Activated T-helper 9 cell treated with anti-CD3 and anti-CD28 coated beads, Interleukin-2, amount 50 U/mL, for 16 hours (primary cell): ENCODE results near the gene FAM216A.
"Not testable (repeated sequence)": the region's sequence is repeated elsewhere in the genome, so short reads cannot be mapped to it uniquely, and the experiment has no call there.

Experiments
- DNase-seq: peaks from one replicate; pipeline ENCODE4 v3.0.0-alpha.2; 2020; ENCODE audit warnings: low read depth

Gene FAM216A

DNA sequence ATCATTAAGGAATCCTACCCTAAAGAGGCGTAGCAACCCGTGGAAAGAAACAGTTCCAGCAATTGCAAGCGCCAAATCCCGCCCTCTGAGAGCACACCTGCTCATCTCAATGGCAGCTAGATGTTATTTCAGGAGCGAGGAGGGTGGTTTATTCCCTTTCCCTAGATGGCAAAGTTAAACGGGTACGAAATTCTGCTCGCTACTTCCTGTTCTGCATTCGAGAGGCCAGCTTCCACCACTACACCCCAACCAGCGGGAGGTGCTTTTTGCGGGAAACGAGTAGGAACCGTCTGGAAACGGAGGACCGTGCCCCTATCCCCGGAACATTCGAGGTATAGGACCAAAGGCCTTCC, 32.7 kb downstream of the FAM216A start:
- DNase-seq, result no peak

DNA sequence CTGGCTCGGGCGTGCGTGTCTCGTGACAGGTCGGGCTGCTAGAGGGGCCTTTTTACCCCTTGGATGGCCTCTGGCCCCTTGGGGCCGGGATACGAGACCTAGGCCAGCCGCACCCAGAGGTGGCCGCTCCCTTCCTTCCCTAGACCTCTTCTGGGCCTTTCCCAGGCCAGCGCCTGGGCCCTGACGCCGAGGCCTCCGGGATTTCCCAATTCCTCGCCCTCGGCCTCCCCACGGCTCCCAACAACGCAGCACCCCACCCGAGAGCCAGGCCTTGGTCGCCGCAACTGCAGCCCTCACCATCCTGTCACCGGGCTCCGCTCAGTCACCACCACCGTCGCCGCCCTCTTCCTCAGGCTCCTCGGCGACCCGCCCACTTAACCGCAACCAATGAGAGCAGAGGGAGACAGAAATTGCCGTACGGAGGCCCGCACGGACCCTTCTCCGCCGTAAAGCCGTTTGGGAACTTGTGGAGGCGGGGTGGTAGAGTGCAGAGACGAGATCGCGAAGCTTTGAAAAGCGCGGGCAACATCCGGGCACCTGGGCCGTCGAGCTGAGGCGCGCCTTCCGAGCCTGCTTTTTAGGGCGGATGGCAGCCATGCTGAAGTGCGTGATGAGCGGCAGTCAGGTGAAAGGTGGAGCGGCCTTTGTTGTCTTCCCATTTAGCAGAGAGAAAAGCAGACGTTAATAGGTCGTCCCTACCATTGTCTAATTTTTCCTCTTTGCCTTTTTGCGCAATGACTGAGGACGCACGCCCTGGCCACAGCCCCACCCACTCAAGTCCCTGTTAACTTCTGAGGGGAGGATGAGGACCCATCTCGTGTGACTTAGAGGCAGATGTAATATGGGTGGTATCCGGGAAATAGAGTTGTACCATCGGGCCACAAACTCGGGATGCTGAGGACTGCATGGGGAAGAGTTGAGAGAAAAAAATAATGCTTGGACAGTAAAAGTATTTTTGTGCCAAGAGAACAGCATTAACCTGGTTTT, 33.4 kb downstream of the FAM216A start, which contains the start of the genes RAD9B and VPS29:
Gene RAD9B, plus strand, starts transcription at position 580 of the 987 bp plus-strand sequence. Its CDS starts 7 bp downstream, at position 587.
Gene VPS29, minus strand, starts transcription at position 360 of the 987 bp plus-strand sequence. Its CDS starts 60 bp downstream, at position 300.
- DNase-seq, result peak; percentile 98

DNA sequence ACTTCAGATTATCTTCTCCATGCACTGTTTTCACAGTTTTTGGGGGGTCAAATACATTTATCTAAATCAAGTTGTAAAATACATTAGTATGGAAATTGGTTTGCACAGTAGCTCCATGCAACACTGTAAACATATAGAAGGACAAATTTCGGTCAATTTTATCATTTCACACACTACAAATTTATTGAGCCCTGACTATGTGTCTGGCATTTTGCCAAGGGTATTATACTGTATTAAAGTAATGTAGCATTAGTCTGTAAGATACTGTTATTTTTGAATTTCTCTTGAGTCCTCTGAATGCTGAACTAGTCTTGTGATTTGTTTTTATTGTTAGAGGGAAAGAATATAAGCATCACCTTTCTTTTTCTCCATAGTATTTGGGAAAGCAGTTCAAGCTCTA, 34.8 kb downstream of the FAM216A start:
- DNase-seq, result no peak

DNA sequence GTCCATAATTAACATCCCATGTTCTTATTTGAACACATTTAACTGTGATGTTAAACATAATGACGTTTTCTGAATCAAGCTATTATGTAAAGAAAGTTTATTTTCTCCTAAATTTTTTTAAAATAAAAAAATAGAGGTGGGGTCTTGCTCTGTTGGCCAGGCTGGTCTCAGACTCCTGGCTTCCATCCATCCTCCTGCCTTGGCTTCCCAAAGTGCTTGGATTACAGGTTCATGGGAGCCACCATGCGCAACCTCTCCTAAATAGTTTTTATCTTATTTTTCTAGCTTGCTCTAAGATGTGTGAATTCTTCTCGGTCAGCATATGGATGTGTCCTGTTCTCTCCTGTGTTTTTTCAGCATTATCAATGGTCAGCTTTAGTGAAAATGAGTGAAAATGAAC, 36.7 kb downstream of the FAM216A start:
- no peak for DNase-seq

DNA sequence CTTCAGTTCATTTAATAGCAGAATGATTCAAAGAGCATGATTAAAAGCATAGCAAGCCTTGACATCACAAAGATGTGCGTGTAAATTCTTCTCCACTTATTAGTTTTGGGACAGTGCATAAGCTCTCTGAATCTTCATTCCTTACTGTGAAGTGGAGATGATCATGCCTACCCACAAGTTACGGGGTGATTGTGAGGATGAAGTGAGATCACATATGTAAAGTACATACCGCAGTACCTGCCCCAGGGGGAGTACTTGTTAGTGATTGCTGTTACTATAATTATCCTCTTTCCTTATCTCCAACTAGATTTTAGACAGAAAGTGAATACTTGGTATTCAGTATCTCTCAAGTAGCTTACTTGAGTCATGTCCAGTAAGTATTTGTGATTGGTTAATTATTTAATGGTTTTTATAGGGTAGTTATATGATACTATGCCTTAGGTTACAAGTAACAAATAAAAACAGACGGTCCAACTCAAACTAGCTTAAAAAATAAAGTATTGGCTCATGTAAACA, 39.5 kb downstream of the FAM216A start:
- DNase-seq, result no peak

DNA sequence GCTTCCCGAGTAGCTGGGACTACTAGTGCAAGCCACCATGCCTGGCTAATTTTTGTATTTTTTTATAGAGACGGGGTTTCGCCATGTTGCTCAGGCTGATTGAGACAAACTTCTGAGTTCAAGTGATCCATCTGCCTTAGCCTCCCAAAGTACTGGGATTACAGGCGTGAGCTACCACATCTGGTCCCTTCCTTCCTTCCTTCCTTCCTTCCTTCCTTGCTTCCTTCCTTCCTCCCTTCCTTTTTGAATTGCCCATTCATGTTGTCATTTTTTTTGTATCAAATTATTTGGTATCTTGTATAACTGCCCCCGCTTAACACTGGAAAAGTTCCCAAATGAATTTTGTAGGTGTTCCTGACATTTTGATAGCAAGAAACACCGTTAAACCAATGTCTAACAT, 45.2 kb downstream of the FAM216A start:
- no peak for DNase-seq

DNA sequence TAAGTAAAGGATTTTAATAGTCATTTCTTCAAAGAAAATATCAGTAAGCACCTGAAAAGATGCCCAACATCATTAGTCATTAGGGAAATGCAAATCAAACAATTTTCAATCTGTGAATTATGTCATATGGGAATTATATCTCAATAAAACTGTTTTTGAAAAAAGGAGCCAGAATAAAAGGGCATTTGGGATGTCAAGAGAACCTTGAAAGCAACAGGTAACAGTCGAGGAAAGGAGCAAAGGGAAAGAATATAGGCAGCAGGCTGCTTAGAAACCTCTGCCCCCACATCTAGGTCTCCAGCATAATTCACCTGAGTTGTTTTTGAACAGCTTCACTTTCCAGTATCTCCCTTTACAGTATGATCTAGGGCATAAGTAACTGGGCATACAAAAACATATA, 45.7 kb downstream of the FAM216A start:
- DNase-seq, result no peak

DNA sequence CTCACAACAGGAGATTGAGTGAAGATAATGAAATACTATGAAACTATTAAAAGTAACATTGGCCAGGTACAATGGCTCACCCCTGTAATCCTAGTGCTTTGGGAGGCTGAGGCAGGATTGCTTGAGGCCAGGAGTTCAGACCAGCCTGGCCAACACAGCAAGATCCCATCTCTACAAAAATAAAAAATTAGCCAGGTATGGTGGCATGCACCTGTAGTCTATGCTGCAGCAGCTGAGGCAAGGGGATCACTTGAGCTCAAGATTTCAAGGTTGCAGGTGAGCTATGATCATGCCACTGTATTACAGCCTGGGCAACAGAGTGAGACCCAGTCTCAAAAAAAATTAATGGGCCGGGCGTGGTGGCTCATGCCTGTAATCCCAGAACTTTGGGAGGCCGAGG, 48.4 kb downstream of the FAM216A start:
- no peak for DNase-seq

DNA sequence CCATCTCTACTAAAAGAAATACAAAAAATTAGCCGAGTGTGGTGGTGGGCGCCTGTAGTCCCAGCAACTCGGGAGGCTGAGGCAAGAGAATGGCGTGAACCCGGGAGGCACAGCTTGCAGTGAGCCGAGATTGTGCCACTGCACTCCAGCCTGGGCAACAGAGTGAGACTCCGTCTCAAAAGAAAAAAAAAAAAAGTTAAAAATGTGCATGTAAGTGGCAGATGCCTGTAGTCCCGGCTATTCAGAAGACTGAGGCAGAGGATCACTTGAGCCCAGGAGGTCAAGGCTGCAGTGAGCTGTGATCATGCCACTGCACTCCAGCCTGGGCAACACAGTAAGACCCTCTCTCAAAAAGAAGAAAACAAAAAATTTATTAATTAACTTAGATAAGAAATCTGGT, 49.4 kb downstream of the FAM216A start:
- not testable (repeated sequence) for DNase-seq

DNA sequence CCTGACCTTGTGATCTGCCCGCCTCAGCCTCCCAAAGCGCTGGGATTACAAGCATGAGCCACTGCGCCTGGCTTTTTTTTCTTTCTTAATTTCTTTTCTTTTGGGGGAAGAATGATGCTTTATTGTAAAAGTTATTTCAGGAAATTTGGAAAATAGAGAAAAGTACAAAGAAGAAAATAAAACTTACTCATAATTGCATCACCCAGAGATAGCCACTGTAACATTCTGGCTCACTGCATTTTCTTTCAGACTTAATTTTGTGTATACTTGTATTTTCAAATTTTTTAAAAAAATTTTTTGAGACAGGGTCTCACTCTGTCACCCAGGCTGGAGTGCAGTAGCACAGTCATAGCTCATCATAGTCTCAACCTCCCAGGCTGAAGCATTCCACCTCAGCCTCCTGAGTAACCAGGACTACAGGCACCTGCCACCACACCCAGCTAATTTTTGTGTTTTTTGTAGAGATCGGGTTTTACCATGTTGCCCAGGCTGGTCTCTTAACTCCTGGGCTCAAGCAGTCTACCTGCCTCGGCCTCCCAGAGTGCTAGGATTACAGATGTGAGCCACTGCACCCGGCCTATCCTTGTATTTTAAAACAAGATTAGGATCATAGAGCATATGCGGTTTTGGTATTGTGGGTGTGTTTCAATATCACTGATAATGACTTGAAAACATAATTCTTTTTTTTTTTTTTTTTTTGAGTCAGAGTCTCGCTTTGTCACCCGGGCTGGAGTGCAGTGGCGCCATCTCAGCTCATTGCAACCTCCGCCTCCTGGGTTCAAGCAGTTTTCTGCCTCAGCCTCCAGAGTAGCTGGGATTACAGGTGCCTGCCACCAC, 52.4 kb downstream of the FAM216A start:
- not testable (repeated sequence) for DNase-seq

DNA sequence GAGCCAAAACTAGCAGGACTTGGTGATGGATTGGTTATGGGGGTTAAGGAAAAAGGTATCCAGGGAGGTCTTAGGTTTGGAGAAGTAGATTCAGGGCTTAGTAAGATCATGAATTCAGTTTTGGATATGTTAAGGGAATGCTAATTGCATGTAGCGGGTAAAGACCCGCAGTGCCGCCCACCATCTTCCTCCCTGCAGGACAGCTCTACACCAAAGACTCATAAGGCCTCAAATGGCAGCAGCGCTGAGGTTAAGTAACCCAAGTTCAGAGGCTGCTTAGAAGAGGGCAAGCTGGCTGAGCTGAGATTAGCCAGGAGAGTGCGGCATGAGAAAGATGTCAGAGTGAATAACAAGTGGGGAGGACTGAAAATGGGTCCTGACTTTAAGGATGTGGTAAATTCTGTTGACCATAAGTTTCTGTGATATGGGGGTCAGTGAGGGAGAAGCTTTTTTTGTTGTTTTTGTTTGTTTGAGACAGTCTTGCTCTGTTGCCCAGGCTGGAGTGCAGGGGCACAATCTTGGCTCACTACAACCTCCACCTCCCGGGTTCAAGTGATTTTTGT, 59.7 kb downstream of the FAM216A start:
- no peak for DNase-seq

DNA sequence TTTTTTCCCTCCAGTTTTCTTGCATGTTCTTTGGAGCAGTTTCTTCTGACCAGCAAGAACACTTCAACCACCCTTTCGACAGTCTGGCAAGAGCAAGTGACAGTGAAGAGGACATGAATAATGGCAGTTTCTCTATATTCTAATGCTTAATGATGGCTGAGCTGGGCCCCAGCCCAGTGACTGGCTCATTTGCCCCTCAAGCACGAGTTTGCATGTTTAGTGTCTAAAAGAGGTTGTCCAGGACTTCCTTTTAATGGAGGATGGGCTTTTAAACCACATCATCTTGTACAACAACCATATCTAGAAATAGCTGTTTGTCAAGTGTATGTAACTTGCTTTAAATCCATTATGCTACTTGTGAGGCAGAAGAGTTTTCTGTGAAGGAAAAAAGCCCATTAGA, 61.9 kb downstream of the FAM216A start:
- DNase-seq, result no peak

DNA sequence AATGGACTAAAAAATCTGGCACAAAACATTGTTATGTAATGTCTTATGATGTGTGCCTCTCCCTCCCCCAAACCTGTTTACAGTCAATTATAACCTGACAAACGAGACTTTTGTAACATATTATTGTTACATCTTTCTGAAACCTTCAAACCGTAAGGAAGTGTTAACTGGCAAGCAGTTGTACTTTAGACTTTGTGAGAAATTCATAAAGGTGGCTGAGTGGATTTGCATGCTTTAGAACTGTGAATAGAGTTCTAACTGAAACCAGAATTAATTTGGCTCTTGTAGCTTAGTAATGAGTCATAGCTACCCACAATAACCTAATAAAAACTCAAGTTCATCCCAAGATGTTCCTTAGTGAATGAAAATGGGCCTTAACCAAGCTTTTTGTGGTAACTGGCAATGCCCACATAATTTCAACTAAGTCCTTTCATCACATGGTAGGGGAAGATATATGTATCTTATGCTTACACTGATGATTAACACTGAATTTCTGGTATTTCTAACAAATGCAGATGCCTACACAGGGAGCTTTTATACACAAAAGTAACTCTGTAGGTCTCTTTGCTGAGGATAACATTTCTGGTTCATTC, 63.2 kb downstream of the FAM216A start:
- DNase-seq, result no peak

DNA sequence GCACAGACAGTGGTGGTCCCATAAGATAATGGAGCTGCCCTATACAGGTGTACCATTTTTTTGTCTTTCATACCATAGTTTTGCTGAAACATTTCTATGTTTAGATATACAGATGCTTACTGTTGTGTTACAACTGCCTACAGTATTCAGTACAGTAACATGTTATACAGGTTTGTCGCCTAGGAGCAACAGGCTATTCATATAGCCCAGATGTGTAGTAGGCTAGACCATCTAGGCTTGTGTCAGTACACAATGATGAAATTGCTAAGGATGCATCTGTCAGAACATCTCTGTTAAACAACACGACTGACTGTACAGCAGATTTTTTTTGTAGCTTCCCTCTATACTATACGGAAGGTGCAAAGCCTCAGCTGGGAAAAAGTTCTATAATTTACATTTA, 64.0 kb downstream of the FAM216A start:
- DNase-seq, result no peak

DNA sequence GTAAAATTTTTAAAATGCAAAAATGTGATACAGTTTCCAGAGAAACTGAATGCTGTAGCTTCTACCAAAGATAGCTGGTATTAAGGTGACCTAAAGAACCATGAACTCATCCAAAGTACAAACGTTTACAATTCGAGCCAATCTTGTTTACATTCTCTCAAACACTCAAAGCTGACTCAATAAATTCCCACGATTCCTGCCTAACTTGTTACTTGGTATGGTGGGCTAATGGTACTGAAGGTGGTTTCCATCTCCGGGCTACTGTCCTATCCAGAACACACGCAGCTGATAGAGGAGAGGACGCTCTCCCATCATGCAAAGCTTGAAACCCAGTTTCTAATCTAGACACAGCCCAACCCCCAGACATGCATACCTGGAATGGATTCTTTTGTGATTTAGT, 65.0 kb downstream of the FAM216A start:
- DNase-seq, result no peak

DNA sequence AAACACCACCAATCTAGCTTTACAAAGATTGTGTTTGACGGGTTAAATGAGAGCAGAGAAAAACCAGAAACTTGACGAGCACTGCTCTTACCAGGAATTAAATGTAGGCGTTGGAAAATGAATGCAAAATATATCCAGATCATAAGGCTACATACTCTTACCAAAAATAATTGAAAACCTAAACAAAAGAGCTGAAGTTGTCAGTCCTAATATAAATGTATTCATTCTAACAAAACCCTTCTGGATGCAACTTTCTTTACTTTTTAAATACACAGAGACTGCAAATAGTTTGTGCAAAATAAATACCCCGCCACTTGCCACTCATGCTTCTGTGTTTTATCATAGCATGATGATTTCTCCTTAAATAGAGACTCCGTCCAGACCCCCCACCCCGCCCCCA, 66.2 kb downstream of the FAM216A start:
- no peak for DNase-seq

DNA sequence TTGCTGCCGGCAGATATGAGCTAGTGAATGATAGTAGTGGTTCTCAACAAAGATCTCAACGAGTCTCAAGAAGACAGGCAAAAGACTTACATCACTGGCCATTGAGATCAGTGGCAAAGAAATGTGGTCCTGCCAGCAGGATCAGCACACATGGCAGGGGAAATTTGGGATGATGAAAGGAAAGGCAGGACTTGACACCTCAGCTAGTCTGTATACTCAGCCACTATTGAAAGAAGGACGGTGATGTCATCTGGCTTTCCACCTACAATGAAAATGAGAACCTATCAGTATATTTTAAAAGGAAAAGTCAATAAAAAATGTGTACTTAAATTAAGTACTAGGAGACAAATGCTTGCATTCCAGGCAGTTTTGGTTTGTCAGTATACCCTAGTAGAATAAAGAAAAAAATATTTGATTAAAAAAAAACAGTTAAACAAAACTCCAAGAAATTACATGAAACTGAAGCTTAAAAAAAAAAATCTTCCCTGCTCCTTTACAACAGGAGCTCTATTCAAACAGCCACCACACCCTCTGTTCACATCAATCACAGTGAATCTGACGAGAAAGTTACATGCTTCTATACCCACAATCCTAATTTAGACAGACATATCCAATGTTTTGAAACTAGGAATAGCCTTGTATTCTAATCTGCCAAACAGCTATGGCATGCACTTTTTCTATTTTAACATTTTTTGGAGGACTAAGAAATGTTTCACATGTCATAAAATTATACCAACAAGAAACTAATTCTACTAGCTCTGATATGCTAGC, 68.4 kb downstream of the FAM216A start:
- no peak for DNase-seq

DNA sequence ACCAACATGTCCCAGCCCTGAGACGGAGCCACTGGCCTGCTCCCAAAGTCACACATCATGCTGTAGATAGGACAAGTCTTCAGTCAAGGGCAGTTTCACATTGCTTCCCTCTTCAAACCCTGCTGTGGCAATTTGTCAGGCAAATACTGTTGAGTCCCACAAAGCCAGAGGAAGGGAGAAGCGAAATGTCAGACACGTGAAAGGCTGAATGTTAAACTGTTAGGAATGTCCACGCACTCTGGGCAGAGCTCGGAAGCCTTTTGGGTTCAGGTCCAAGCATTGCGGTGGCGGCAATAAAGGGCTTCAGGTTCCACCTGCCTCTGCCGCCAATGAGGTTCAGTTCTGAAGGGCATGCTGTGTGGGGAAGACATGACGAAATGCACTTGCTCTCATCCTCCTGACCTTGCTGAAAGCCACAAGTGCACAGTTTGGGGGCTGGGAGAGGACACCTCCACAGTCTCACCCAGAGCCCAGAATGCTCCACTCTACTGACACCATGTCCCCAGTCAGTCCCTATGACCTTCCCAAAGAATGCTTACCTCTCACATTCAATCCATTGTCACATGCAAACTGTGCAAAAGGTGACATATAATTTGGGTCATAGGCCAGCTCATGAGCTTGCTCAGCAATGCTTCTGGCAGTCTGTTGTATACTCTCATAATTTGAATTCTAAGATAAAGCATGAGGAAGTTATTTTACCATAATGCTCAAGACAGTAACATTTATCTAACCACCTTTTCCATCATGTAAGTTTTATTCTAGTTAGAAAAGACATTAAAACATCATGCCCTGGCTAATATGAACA, 69.2 kb downstream of the FAM216A start:
- DNase-seq, result no peak

DNA sequence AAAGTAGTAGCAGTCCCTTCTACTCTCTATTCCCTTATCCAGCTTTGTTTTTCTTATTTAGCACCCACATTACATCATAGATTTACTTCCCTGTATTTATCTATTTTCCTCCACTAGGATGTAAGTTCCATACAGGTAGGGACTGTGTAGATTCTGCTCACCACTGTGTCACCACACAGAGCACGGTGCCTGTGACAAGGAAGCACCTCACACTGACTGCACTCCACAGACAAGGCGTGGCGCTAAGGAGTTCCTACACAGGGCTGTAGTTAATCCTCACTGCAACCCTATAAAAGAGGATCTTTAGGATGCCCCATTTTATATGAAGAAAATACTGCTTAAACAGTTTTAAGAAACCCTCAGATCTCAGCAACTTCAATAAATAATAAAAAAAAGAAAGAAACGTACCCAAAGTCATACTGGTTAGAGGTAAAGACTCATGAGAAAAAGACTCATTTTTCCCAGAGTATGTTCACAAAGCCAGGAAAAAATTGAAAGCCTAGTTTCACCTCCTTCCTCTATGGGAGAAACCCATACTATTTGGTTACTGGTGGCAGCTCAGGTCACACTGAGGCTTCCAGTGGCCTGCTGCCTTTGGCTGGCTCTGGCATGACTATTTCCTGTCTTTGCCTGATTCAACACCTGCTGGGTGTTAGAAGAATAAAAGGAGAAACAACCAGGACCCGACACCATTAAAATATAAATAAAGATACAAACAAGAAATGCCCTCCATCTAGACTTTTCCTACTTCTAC, 70.4 kb downstream of the FAM216A start:
- DNase-seq, result no peak
